ENCODE measurements around the gene SORL1-AS1.
"Not testable (repeated sequence)": the region's sequence is repeated elsewhere in the genome, so short reads cannot be mapped to it uniquely, and the experiment has no call there.

Gene SORL1-AS1

GRCh38 chr11:121427400-121427744 is 25.4 kb downstream of the SORL1-AS1 start:
- DNase-seq (ENCODE audit: low spot score): no peak

GRCh38 chr11:121426476-121427399 is 26.0 kb downstream of the SORL1-AS1 start:
- DNase-seq (ENCODE audit: low spot score): peak; percentile 40

GRCh38 chr11:121425828-121426227 is 26.9 kb downstream of the SORL1-AS1 start:
- no peak for DNase-seq (ENCODE audit: low spot score)

GRCh38 chr11:121422675-121423074 is 30.1 kb downstream of the SORL1-AS1 start:
- peak; percentile 10 for DNase-seq (ENCODE audit: low spot score)

- DNase-seq (ENCODE audit: low spot score): no peak
These were observed 31.4 kb downstream of the SORL1-AS1 start for GRCh38 chr11:121421149-121421901.

- DNase-seq (ENCODE audit: low spot score): no peak
These were observed 32.4 kb downstream of the SORL1-AS1 start for GRCh38 chr11:121420398-121420797.

- DNase-seq (ENCODE audit: low spot score): no peak
These were observed 32.9 kb downstream of the SORL1-AS1 start for GRCh38 chr11:121419836-121420235.

- peak; percentile 73 for DNase-seq (ENCODE audit: low spot score)
These were observed 34.1 kb downstream of the SORL1-AS1 start for GRCh38 chr11:121418625-121419114.

GRCh38 chr11:121417607-121418006 is 35.2 kb downstream of the SORL1-AS1 start:
- DNase-seq (ENCODE audit: low spot score): no peak

GRCh38 chr11:121417055-121417551 is 35.7 kb downstream of the SORL1-AS1 start:
- DNase-seq (ENCODE audit: low spot score): peak; percentile 58

GRCh38 chr11:121415856-121416255 is 36.9 kb downstream of the SORL1-AS1 start:
- DNase-seq (ENCODE audit: low spot score): no peak

- no peak for DNase-seq (ENCODE audit: low spot score)
These were observed 38.4 kb downstream of the SORL1-AS1 start for GRCh38 chr11:121414141-121414913.

- DNase-seq (ENCODE audit: low spot score): no peak
These were observed 39.9 kb downstream of the SORL1-AS1 start for GRCh38 chr11:121412711-121413415.

- DNase-seq (ENCODE audit: low spot score): no peak
These were observed 40.7 kb downstream of the SORL1-AS1 start for GRCh38 chr11:121412000-121412587.

GRCh38 chr11:121411330-121411729 is 41.4 kb downstream of the SORL1-AS1 start:
- not testable (repeated sequence) for DNase-seq (ENCODE audit: low spot score)

- not testable (repeated sequence) for DNase-seq (ENCODE audit: low spot score)
These were observed 42.7 kb downstream of the SORL1-AS1 start for GRCh38 chr11:121410041-121410440.

- no peak for DNase-seq (ENCODE audit: low spot score)
These were observed 43.9 kb downstream of the SORL1-AS1 start for GRCh38 chr11:121408830-121409229.

GRCh38 chr11:121406291-121406690 is 46.5 kb downstream of the SORL1-AS1 start:
- no peak for DNase-seq (ENCODE audit: low spot score)

- DNase-seq (ENCODE audit: low spot score): no peak
These were observed 47.1 kb downstream of the SORL1-AS1 start for GRCh38 chr11:121405646-121406045.

GRCh38 chr11:121394785-121395184 is 58.0 kb downstream of the SORL1-AS1 start:
- DNase-seq (ENCODE audit: low spot score): no peak

- no peak for DNase-seq (ENCODE audit: low spot score)
These were observed 58.9 kb downstream of the SORL1-AS1 start for GRCh38 chr11:121393855-121394254.
